Lower lobe of right lung (tissue), 2 donors: Measurements from ENCODE around the gene CMIP. TPM values are rescaled to one million over a fixed set of nuclear protein-coding genes. Genes with fewer than 3 reads are reported as not detected.

Experiments
- ATAC-seq, 2 donors: fragments of 200-7000 bp; cut with Tn5 transposase; one replicate each; pipeline ENCODE4 v1.9.1; 2020 to 2022; ENCODE audit warnings: mild to moderate bottlenecking in 2 of 2, moderate library complexity in 2 of 2
- DNase-seq: peaks from one replicate; pipeline ENCODE4 v3.0.0-alpha.2; 2020
- H3K27ac ChIP-seq: fragments of 200-600 bp; one replicate; pipeline ENCODE4 v1.8.0; 2022
- H3K27me3 ChIP-seq: fragments of 200-600 bp; one replicate; pipeline ENCODE4 v1.8.0; 2022; ENCODE audit warnings: low read depth
- H3K36me3 ChIP-seq: fragments of 200-600 bp; one replicate; pipeline ENCODE4 v1.8.0; 2022; ENCODE audit warnings: mild to moderate bottlenecking
- H3K4me1 ChIP-seq: fragments of 200-600 bp; one replicate; pipeline ENCODE4 v1.8.0; 2022
- H3K4me3 ChIP-seq: fragments of 200-600 bp; one replicate; pipeline ENCODE4 v1.8.0; 2022; ENCODE audit warnings: mild to moderate bottlenecking
- H3K9me3 ChIP-seq: fragments of 200-600 bp; one replicate; pipeline ENCODE4 v1.8.0; 2022
- intact Hi-C: fragments of 100-400 bp; cut with DNase I; formaldehyde crosslinking; loops from one replicate; pipeline ENCODE4 v1.11.0; 2022
- total RNA-seq: library from RNA; stranded (reverse); fragmentation: NEBNext Ultra II Directional; extraction: Animal tissue kit (Norgen Biotek cat#: 25700); gene quantifications from one replicate; pipeline ENCODE4 v1.2.1, GENCODE V29; 2021
- TF ChIP-seq, protein P1 (sequence below): fragments of 200-600 bp; IDR thresholded peaks from one replicate; pipeline ENCODE4 v1.8.0; 2022; ENCODE audit warnings: antibody characterized with exemption, mild to moderate bottlenecking
- donor health status: DM: no; HTN: yes; CAD: no; lungs with severe emphysema.

CMIP gene
- total RNA-seq, 1 donor from 2014 or later, result 77.4 TPM

DNA sequence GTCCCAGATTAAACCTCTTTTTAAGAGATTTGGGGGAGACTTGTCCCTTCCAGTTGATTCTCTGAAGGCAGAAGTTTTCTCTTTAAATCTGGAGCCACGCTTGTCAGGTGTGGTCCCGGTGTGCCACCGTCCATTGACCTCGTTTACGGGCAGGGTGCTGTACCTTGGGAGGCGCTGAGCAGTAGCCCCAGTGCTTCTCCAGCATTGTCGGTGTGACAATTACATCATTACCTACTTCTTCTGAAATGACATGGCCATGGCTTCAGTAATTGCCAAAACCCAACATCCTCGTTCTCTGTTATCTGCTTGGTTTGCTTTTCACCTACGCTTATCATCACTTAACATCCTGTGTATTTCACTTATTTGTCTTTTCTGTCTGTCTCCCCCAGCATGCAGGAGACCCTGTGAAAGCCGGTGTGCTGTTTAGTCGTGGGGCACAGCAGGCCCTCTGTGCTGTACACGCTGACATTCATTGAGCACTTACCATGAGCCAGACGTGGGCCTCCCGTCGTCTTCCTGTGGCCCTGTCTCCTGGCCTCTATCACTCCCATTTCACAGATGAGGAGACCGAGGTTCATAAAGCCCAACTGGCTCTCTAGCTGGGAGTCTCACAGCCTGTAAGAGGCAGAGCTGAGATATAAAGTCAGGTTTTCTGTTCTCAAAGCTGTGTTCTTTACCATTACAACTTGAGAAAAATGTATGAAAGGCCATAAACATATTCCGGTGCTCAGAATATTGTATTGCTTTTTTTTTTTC is 143.9 kb downstream of the CMIP start:
- Histone ChIP-seq H3K27me3 (no peaks in the 10 kb centered on the region), H3K27ac (no peak overlapping the region), H3K4me3 (no peak overlapping the region), H3K9me3 (no peaks in the 10 kb centered on the region), H3K4me1 (peaks cover 15% of the 10 kb centered on the region), H3K36me3 (peaks cover 11% of the 10 kb centered on the region)
- intact Hi-C loops, result no loop called here
- ATAC-seq (no peak), DNase-seq (no peak)
- TF ChIP-seq, protein P1, sequence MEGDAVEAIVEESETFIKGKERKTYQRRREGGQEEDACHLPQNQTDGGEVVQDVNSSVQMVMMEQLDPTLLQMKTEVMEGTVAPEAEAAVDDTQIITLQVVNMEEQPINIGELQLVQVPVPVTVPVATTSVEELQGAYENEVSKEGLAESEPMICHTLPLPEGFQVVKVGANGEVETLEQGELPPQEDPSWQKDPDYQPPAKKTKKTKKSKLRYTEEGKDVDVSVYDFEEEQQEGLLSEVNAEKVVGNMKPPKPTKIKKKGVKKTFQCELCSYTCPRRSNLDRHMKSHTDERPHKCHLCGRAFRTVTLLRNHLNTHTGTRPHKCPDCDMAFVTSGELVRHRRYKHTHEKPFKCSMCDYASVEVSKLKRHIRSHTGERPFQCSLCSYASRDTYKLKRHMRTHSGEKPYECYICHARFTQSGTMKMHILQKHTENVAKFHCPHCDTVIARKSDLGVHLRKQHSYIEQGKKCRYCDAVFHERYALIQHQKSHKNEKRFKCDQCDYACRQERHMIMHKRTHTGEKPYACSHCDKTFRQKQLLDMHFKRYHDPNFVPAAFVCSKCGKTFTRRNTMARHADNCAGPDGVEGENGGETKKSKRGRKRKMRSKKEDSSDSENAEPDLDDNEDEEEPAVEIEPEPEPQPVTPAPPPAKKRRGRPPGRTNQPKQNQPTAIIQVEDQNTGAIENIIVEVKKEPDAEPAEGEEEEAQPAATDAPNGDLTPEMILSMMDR, result no peak

DNA sequence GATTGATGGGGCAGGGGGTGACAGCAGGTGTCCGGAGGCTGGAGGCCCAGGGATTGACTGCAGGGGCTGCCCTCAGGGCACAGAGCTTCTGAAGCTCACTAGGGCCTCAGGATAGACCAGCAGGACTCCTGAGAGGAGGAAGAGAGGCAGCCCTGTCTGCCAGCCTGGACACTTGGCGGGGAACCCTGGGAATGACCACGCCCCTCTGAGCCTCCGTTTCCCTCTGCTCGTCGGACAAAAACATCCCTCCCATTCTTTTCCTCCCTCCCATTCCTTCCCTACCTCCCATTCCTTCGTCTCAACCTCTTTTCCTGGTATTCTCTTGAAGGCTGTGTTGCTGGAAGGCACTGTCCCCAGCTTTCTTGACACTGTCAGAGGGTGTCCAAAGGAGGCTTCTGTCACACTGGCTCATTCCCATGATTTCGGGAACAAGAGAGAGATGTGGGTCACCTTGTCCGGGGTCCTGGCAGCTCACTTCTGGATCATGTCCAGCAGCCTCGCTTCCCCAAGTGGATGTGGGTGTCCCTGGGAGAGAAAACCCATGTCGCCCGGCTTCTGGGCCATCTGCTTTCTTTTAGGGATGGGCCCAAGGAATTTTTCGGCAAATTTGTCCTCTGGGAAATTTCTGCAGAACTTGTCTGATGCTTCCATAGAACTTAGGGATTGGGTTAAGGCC is 145.5 kb downstream of the CMIP start:
- Histone ChIP-seq H3K4me3 (no peak overlapping the region), H3K27ac (no peak overlapping the region), H3K9me3 (no peaks in the 10 kb centered on the region), H3K36me3 (peaks cover 11% of the 10 kb centered on the region), H3K27me3 (no peaks in the 10 kb centered on the region), H3K4me1 (no peaks in the 10 kb centered on the region)
- no peak for DNase-seq
- ATAC-seq, result no peak
- TF ChIP-seq, protein P1, result no peak
- intact Hi-C loops, result no loop called here

DNA sequence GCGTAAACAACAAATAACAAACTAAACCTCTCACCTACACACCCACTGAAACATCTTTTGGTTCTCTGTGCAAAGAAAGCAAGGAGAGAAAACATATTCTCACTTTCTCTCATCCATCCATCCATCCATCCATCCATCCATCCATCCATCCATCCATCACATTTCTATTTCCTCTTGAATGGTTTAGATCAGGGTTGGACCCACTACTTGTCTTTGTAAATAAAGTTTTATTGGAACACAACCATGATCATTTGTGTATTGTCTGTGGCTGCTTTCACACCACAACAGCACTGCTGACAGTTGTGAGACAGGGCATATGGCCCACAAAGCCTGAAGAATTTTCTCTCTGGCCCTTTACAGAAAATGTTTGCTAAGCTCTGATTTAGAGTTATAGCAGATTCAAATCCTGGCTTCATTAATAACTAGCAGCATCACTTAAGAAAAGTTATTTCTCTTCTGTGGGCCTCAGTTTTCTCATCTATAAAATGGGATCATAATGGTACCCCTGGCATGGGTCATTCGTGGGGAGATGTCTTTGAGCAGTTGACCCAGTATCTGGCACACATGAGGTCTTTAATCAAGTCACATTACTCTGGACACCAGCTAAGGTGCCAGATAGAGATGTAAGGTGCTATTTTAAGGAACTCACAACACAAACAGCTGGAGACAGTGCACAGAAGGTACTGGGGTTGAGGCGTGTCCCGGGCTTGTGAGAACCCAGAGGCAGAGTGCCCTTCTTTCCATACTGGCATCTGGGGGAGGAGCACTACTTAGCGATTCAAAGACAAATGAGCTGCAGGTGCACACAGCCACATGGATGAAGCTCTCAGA is 146.3 kb downstream of the CMIP start:
- Histone ChIP-seq H3K4me3 (no peak overlapping the region), H3K27ac (no peak overlapping the region), H3K27me3 (no peaks in the 10 kb centered on the region), H3K9me3 (no peaks in the 10 kb centered on the region), H3K36me3 (peaks cover 11% of the 10 kb centered on the region), H3K4me1 (no peaks in the 10 kb centered on the region)
- intact Hi-C loops, result no loop called here
- ATAC-seq (no peak), DNase-seq (no peak)
- TF ChIP-seq, protein P1, result no peak

DNA sequence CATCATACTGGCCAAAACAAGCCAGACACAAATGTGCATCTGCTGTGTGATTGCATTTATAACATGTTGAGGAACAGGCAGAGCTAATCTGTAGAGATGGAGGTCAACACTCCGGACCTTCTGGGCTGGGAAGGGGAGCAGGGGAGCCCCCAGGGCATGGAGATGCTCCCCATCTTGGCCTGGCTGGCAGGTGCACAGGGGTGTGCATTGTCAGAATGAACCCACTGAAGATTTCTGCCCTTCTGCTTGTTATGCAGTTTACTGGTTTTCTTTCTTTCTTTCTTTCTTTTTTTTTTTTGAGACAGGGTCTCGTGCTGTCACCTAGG is 146.9 kb downstream of the CMIP start:
- no peak for DNase-seq
- Histone ChIP-seq H3K9me3 (no peaks in the 10 kb centered on the region), H3K27me3 (no peaks in the 10 kb centered on the region), H3K36me3 (peaks cover 11% of the 10 kb centered on the region), H3K4me3 (no peak overlapping the region), H3K27ac (no peak overlapping the region), H3K4me1 (no peaks in the 10 kb centered on the region)
- TF ChIP-seq, protein P1, result no peak
- intact Hi-C loops, result no loop called here
- ATAC-seq, result no peak

DNA sequence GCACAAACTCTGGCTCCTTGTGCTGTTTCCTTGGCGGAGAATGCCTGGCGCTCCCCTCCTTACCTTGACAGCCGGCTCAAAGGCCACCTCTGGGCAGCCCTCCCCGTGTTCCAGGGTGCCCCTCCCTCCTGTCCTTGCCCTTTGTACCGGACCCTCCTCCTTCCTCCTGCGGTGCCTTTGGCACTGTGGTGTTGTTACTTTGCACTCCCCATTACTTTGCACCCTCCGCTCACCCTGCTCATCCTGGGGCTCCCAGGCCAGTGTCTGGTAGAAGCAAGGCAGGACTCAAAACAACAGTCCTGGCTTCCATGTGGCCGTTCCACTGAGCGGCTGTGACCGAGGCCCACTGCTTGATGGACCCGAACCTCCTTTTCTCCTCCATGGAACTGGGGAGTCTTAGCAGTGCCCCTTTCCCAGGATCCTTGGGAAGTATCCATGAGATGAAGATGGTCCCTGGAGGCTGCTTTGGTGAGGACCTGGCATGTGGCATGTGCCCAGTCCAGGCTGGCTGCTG is 147.8 kb downstream of the CMIP start:
- Histone ChIP-seq H3K9me3 (no peaks in the 10 kb centered on the region), H3K4me1 (no peaks in the 10 kb centered on the region), H3K4me3 (no peak overlapping the region), H3K36me3 (peaks cover 11% of the 10 kb centered on the region), H3K27me3 (no peaks in the 10 kb centered on the region), H3K27ac (no peak overlapping the region)
- DNase-seq (no peak), ATAC-seq (no peak)
- TF ChIP-seq, protein P1, result no peak
- intact Hi-C loops, result no loop called here
